ENCODE data around the gene HLA-E. TPM values are rescaled to one million over a fixed set of nuclear protein-coding genes. Genes with fewer than 3 reads are reported as not detected.
"Not testable (repeated sequence)": the region's sequence is repeated elsewhere in the genome, so short reads cannot be mapped to it uniquely, and the experiment has no call there.

HLA-E gene
- total RNA-seq, 1 donor from 2014 or later: 896 TPM

DNA sequence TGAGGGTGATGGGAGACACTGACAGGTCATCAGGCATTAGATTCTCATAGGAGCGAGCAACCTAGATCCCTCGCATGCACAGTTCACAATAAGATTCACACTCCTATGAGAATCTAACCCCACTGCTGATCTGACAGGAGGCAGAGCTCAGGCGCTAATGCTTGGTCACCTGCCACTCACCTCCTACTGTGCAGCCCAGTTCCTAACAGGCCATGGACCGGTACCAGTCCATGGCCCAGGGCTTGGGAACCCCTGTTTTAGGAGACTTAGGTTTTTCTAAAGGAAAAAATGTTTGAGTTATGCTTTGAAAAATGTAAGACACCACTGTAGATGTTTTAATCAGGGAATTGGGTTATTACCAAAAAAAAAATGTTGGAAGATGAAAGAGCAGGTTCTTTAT lies 6.7 kb downstream of the HLA-E start:
- H3K36me3 ChIP-seq: peaks cover 28 to 30% of the 10 kb centered on the region in 2 donors
- TF ChIP-seq, protein P1, sequence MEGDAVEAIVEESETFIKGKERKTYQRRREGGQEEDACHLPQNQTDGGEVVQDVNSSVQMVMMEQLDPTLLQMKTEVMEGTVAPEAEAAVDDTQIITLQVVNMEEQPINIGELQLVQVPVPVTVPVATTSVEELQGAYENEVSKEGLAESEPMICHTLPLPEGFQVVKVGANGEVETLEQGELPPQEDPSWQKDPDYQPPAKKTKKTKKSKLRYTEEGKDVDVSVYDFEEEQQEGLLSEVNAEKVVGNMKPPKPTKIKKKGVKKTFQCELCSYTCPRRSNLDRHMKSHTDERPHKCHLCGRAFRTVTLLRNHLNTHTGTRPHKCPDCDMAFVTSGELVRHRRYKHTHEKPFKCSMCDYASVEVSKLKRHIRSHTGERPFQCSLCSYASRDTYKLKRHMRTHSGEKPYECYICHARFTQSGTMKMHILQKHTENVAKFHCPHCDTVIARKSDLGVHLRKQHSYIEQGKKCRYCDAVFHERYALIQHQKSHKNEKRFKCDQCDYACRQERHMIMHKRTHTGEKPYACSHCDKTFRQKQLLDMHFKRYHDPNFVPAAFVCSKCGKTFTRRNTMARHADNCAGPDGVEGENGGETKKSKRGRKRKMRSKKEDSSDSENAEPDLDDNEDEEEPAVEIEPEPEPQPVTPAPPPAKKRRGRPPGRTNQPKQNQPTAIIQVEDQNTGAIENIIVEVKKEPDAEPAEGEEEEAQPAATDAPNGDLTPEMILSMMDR (IDR thresholded peaks at IDR 0.05): no peak
- H3K27me3 ChIP-seq: no peaks in the 10 kb centered on the region
- no peak overlapping the region for H3K4me3 ChIP-seq
- no peak overlapping the region for H3K27ac ChIP-seq
- peaks cover 0 to 5% of the 10 kb centered on the region in 2 donors for H3K4me1 ChIP-seq
- no peaks in the 10 kb centered on the region for H3K9me3 ChIP-seq
- intact Hi-C loops (cut with DNase I): no loop called here
- no peak for DNase-seq (ENCODE audit: low spot score in 2 of 2)

DNA sequence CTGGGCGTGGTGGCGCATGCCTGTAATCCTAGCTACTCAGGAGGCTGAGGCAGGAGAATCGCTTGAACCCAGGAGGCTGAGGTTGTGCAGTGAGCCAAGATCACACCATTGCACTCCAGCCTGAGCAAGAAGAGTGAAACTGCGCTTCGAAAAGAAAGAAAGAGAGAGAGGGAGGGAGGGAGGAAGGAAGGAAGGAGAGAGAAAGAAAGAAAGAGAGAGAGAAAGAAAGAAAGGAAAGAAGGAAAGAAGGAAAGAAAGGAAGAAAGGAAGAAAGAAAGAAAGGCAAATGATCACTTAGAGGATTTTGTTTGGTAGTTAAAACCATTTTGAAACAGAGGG lies 7.9 kb downstream of the HLA-E start:
- DNase-seq (ENCODE audit: low spot score in 2 of 2); H3K27me3 ChIP-seq; H3K27ac ChIP-seq; intact Hi-C loops (cut with DNase I); H3K9me3 ChIP-seq; H3K4me3 ChIP-seq; H3K4me1 ChIP-seq: not testable (repeated sequence)
- H3K36me3 ChIP-seq: peaks cover 16 to 18% of the 10 kb centered on the region in 2 donors

DNA sequence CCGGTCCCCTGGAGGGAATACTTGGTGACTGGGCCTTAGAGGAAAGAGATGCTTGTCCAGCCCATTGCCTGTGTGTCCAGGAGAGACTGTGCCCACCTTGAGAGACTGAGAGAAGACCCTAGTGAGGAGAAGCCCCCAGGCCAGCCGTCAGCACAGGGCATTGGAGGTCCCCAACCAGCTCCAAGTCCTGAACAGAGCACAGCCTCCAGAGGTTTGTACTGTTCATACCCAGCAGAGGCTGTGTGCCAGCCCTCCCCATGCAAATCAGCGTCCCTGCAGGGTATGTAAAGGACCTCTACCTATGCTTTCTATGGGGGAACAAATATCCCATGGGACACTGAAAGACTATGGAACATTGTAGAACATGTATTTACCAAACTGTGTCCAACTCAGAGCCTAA lies 8.4 kb downstream of the HLA-E start:
- Histone ChIP-seq H3K9me3 (no peaks in the 10 kb centered on the region), H3K36me3 (peaks cover 11 to 13% of the 10 kb centered on the region in 2 donors), H3K4me1 (no peaks in the 10 kb centered on the region), H3K27me3 (no peaks in the 10 kb centered on the region), H3K27ac (no peak overlapping the region), H3K4me3 (no peak overlapping the region)
- TF ChIP-seq, protein P1 (IDR thresholded peaks at IDR 0.05): no peak
- intact Hi-C loops (cut with DNase I): no loop called here
- DNase-seq (ENCODE audit: low spot score in 2 of 2): no peak

DNA sequence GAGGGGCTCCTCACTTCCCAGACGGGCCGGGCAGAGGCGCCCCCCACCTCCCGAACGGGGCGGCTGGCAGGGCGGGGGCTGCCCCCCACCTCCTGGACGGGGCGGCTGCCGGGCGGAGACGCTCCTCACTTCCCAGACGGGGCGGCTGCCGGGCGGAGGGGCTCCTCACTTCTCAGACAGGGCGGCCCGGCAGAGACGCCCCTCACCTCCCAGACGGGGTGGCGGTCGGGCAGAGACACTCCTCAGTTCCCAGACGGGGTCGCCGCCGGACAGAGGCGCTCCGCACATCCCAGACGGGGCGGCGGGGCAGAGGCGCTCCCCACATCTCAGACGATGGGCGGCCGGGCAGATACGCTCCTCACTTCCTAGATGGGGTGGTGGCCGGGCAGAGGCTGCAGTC lies 9.4 kb downstream of the HLA-E start:
- H3K4me3 ChIP-seq; H3K4me1 ChIP-seq; H3K36me3 ChIP-seq; intact Hi-C loops (cut with DNase I); H3K27ac ChIP-seq; H3K27me3 ChIP-seq; H3K9me3 ChIP-seq; DNase-seq (ENCODE audit: low spot score in 2 of 2): not testable (repeated sequence)

DNA sequence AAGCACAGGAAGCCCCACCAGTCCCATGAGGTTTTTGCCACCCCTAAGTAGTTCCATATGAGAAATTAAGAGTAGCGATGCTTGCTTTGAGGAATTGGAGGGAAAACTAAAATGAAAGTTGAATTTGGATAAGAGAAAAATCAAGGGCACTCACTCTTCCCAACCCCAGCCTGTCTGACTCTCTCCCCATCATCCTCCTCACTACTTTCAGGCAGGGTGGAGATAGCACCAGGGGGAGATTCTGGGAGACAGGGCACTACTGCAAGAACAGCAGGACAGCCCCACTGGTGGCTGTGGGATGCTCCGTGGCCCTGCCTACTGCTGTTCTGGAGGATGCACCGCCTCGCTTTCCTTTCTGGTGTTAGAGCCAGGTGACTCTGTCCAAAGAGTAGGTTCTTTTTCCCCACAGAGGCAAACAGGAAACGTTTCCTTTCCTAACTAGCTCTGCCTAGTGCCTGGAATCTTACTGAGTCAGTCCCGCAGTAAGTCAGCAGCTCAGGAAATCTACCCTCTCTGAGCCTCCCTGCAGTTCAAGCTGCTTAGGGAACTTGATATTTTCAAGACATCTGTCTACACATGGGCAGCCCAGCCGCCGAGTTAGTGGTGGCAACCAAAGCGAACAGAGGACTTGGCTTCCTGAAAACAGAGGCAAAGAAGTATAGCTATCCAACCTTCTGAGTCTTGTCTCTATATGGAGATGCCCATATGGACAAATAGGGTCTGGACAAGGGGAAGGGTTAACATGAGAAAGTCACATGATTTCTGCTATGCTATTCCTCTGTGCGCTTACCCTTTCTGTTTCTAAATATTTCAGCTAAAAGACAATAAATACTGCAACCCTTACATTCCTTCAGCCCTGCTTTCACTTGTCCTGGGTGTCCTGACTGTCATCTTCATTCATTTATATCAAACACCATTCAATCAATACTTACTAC lies 11.4 kb downstream of the HLA-E start:
- no peaks in the 10 kb centered on the region for H3K27me3 ChIP-seq
- no peak for DNase-seq (ENCODE audit: low spot score in 2 of 2)
- no peaks in the 10 kb centered on the region for H3K9me3 ChIP-seq
- H3K36me3 ChIP-seq: no peaks in the 10 kb centered on the region
- H3K4me1 ChIP-seq: no peaks in the 10 kb centered on the region
- no peak overlapping the region for H3K4me3 ChIP-seq
- intact Hi-C loops (cut with DNase I): no loop called here
- H3K27ac ChIP-seq: peak overlapping the region in 1 of 2 donors; percentile 18
- TF ChIP-seq, protein P1 (IDR thresholded peaks at IDR 0.05): no peak

DNA sequence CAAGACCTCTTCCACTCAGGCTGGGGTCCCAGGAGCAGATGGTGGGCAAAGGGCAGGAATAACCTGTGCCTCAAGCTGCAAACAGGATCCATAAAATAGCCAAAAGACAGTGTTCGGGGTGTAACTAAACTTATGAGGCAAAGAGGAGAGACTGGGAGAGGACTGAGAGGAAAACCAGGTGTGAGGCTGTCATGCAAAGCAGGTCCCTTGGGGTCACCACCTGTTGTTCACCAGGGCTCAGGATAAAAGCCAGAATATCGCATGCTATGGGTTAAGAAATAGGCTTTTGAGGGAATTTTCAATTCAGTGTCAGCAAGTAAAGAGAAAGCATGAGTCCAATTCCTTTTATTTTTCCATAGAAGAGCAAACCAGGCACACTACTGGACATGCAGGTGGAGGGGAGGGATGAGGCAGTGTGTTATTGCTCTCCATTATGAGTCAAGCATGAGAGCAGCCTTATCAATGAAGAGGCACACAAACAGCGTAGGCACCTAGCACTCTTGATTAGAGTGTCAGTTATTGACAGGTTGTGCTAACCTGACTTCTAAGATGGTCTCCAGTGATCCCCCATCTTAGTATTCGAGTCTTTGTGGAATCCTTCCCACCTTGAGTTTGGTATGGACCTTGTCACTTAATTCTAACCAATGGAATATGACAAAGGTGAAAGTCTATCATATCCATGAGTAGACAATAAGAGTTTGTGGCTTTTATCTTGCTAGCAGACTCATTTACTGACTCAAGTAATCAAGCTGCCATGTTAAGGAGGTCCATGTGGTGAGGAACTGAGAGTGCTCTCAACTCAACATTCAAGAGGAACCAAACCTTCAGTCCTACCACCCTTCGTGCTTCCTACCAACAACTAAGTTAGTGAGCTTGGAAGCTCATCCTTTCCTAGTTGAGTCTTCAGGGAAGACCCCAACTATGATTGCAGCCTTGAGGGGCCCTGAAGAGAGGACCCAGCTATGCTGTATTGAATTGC lies 18.8 kb downstream of the HLA-E start:
- H3K4me1 ChIP-seq: no peaks in the 10 kb centered on the region
- DNase-seq (ENCODE audit: low spot score in 2 of 2): no peak
- no peak overlapping the region for H3K4me3 ChIP-seq
- no peaks in the 10 kb centered on the region for H3K36me3 ChIP-seq
- H3K9me3 ChIP-seq: no peaks in the 10 kb centered on the region
- intact Hi-C loops (cut with DNase I): no loop called here
- TF ChIP-seq, protein P1 (IDR thresholded peaks at IDR 0.05): no peak
- no peaks in the 10 kb centered on the region for H3K27me3 ChIP-seq
- no peak overlapping the region for H3K27ac ChIP-seq

Measured in ascending aorta (tissue), 2 donors.